DMS79 (cell line): ENCODE data around the gene SPSB3.
"Not testable (repeated sequence)": the region's sequence is repeated elsewhere in the genome, so short reads cannot be mapped to it uniquely, and the experiment has no call there.

Source experiments
- DNase-seq: peaks from one replicate; lab custom pipeline; 2025; lab: John Stamatoyannopoulos, UW

The SPSB3 gene

GRCh38 chr16:1816396-1817275 lies 34.3 kb upstream of the SPSB3 start:
- DNase-seq = no peak

- no peak for DNase-seq
Observed at GRCh38 chr16:1815461-1815860, 33.1 kb upstream of the SPSB3 start.

GRCh38 chr16:1812732-1813163 lies 30.4 kb upstream of the SPSB3 start:
- DNase-seq = no peak

GRCh38 chr16:1810536-1810935 lies 28.2 kb upstream of the SPSB3 start:
- DNase-seq = no peak

- DNase-seq = no peak
Observed at GRCh38 chr16:1810106-1810505, 27.7 kb upstream of the SPSB3 start.

- no peak for DNase-seq
Observed at GRCh38 chr16:1809281-1809801, 27.0 kb upstream of the SPSB3 start.

- no peak for DNase-seq
Observed at GRCh38 chr16:1808691-1809090, 26.3 kb upstream of the SPSB3 start.

- no peak for DNase-seq
Observed at GRCh38 chr16:1807626-1808025, 25.3 kb upstream of the SPSB3 start.

- DNase-seq = no peak
Observed at GRCh38 chr16:1800701-1801100, 18.3 kb upstream of the SPSB3 start.

GRCh38 chr16:1799263-1799662 lies 16.9 kb upstream of the SPSB3 start:
- DNase-seq = not testable (repeated sequence)

- no peak for DNase-seq
Observed at GRCh38 chr16:1794908-1795666, 12.7 kb upstream of the SPSB3 start.

GRCh38 chr16:1794221-1794871 lies 12.0 kb upstream of the SPSB3 start:
- peak; percentile 38 for DNase-seq

- DNase-seq = no peak
Observed at GRCh38 chr16:1793578-1794220, 11.3 kb upstream of the SPSB3 start, which contains the start of gene IGFALS. IGFALS (minus strand) TSS chr16:1793705; CDS start chr16:1793652, 53 bp downstream.

- DNase-seq = no peak
Observed at GRCh38 chr16:1792836-1793577, 10.6 kb upstream of the SPSB3 start.

- no peak for DNase-seq
Observed at GRCh38 chr16:1791943-1792812, 9.8 kb upstream of the SPSB3 start.

GRCh38 chr16:1791256-1791942 lies 9.0 kb upstream of the SPSB3 start:
- no peak for DNase-seq

- no peak for DNase-seq
Observed at GRCh38 chr16:1790611-1791255, 8.4 kb upstream of the SPSB3 start.

GRCh38 chr16:1790261-1790610 lies 7.9 kb upstream of the SPSB3 start:
- no peak for DNase-seq

- no peak for DNase-seq
Observed at GRCh38 chr16:1789643-1790045, 7.3 kb upstream of the SPSB3 start.
